ENCODE measurements around the gene NEURL1B. TPM values are rescaled to one million over a fixed set of nuclear protein-coding genes. Genes with fewer than 3 reads are reported as not detected.
A peak's percentile ranks its signal among the peaks of the same experiment; 100 is the strongest.

NEURL1B gene
- total RNA-seq, 2 experiments from 2014 or later: 0.08 to 0.16 TPM

DNA sequence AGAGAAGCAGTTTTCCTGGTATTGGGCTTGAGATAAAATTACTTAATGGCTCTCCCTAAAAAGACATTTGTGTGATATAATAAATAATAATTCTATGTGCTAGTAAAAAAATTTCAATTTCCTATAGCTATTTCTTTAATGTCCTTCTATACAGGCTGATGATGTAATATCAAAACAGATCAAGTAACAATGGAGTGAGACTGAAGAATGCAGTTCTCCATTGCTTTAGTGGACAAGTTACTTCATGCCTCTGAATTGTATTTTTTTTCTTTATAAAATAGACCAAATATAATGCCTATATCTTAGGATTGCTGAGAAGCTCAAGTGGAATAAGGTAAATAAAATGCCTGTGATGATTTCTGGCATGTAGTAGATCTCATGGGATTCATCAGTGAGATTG is 35.6 kb upstream of the NEURL1B start:
- Histone ChIP-seq H3K27ac (ENCODE audit: low read depth in 1 of 2, low read length in 2 of 2) (no peak overlapping the region), H3K27me3 (ENCODE audit: control insufficient read depth in 1 of 2, insufficient read depth in 2 of 2, low read length in 2 of 2) (peaks cover 0 to 8% of the 10 kb centered on the region in 2 experiments), H3K36me3 (ENCODE audit: insufficient read depth, low read length) (no peaks in the 10 kb centered on the region), H3K4me3 (ENCODE audit: low read length) (no peak overlapping the region), H3K9me3 (ENCODE audit: control insufficient read depth in 1 of 2, insufficient read depth in 1 of 2, low read length in 2 of 2) (no peaks in the 10 kb centered on the region), H3K4me1 (ENCODE audit: insufficient read depth, low read length) (no peaks in the 10 kb centered on the region)
- Mint-ChIP-seq H3K36me3 (ENCODE audit: low read depth) (no peaks in the 10 kb centered on the region), H3K27ac (no peak overlapping the region), H3K27me3 (peaks cover 5% of the 10 kb centered on the region), H3K9me3 (no peaks in the 10 kb centered on the region), H3K4me3 (no peak overlapping the region), H3K4me1 (ENCODE audit: low read depth) (no peaks in the 10 kb centered on the region)
- ATAC-seq (ENCODE audit: poor library complexity) (no peak), DNase-seq (no peak)
- intact Hi-C loops (cut with DNase I, micrococcal nuclease): no loop called here
- ChIA-PET POLR2A (no interaction called here), CTCF (no interaction called here)
- TF ChIP-seq, protein P1, sequence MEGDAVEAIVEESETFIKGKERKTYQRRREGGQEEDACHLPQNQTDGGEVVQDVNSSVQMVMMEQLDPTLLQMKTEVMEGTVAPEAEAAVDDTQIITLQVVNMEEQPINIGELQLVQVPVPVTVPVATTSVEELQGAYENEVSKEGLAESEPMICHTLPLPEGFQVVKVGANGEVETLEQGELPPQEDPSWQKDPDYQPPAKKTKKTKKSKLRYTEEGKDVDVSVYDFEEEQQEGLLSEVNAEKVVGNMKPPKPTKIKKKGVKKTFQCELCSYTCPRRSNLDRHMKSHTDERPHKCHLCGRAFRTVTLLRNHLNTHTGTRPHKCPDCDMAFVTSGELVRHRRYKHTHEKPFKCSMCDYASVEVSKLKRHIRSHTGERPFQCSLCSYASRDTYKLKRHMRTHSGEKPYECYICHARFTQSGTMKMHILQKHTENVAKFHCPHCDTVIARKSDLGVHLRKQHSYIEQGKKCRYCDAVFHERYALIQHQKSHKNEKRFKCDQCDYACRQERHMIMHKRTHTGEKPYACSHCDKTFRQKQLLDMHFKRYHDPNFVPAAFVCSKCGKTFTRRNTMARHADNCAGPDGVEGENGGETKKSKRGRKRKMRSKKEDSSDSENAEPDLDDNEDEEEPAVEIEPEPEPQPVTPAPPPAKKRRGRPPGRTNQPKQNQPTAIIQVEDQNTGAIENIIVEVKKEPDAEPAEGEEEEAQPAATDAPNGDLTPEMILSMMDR (IDR thresholded peaks at IDR 0.05): no peak

DNA sequence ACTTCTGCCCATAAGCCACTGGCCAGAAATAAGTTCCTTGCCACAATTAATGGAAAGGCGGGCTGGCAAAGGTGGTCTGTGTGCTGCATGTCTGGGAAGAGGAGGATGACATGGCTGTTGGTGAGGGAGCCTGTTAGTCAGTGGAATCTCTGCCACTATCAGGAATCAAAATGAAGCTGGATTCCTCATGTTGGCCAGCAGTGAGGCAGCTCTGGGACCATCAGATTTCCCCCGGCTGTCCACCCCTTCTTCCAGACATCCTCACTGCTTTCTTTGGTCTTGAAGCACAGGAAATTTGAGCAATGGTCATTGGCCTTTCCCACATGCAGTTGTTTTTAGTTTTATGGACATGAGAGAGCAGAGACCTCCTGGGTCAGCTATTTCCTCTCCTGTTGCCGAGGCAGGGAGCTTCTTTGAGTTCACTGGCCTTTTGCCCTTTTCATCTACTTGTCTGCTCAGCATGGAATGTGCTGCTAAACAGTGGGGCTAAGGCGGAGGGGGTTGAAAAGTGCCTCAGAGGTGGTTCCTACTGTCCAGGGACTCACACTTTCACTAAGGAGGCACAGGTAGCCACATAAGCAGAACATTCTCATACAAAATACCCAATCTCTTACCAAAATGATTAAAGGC is 34.8 kb upstream of the NEURL1B start:
- Histone ChIP-seq H3K27me3 (ENCODE audit: control insufficient read depth in 1 of 2, insufficient read depth in 2 of 2, low read length in 2 of 2) (peaks cover 0 to 8% of the 10 kb centered on the region in 2 experiments), H3K27ac (ENCODE audit: low read depth in 1 of 2, low read length in 2 of 2) (no peak overlapping the region), H3K4me3 (ENCODE audit: low read length) (no peak overlapping the region), H3K36me3 (ENCODE audit: insufficient read depth, low read length) (no peaks in the 10 kb centered on the region), H3K9me3 (ENCODE audit: control insufficient read depth in 1 of 2, insufficient read depth in 1 of 2, low read length in 2 of 2) (no peaks in the 10 kb centered on the region), H3K4me1 (ENCODE audit: insufficient read depth, low read length) (no peaks in the 10 kb centered on the region)
- Mint-ChIP-seq H3K9me3 (no peaks in the 10 kb centered on the region), H3K4me3 (no peak overlapping the region), H3K27ac (no peak overlapping the region), H3K4me1 (ENCODE audit: low read depth) (no peaks in the 10 kb centered on the region), H3K27me3 (peaks cover 9% of the 10 kb centered on the region), H3K36me3 (ENCODE audit: low read depth) (no peaks in the 10 kb centered on the region)
- ChIA-PET POLR2A (no interaction called here), CTCF (no interaction called here)
- peak in 1 of 14 experiments; percentile 6 for DNase-seq
- intact Hi-C loops (cut with DNase I, micrococcal nuclease): no loop called here
- TF ChIP-seq, protein P1 (IDR thresholded peaks at IDR 0.05): no peak
- ATAC-seq (ENCODE audit: poor library complexity): no peak

DNA sequence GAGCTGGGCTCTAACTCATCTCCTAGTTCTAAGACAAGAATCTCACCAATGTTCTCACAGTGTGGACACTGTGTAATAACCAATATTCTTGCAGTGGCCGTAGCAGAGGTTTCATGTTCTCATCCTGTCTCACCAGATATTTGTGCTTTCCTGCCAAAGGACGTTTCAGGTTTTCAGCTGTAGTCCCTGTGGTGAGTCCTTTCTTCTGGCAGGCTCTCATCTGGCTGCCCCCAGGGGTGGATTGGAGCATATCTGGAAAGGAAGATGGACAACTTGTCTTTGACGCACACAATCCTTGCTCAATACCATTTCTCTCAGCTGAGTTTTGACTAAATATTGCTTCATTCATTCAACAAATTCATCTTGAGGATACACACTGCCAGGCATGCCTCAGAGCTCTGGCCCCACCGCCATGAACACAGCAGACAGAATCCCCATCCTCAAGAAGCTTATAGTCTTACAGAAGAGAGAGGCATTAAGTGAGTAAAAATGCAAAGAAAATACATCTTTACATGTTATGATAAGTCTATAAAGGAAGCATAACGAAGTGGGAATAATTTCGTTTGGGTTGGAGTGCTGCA is 33.8 kb upstream of the NEURL1B start:
- ChIA-PET CTCF (no interaction called here), POLR2A (no interaction called here)
- H3K9me3 ChIP-seq (ENCODE audit: control insufficient read depth in 1 of 2, insufficient read depth in 1 of 2, low read length in 2 of 2): peaks cover 0 to 4% of the 10 kb centered on the region in 2 experiments
- H3K4me1 ChIP-seq (ENCODE audit: insufficient read depth, low read length): no peaks in the 10 kb centered on the region
- H3K36me3 Mint-ChIP-seq (ENCODE audit: low read depth): no peaks in the 10 kb centered on the region
- no peaks in the 10 kb centered on the region for H3K4me1 Mint-ChIP-seq (ENCODE audit: low read depth)
- ATAC-seq (ENCODE audit: poor library complexity) (no peak), DNase-seq (no peak)
- H3K27ac Mint-ChIP-seq: no peak overlapping the region
- intact Hi-C loops (cut with DNase I, micrococcal nuclease): no loop called here
- no peaks in the 10 kb centered on the region for H3K9me3 Mint-ChIP-seq
- H3K27ac ChIP-seq (ENCODE audit: low read depth in 1 of 2, low read length in 2 of 2): no peak overlapping the region
- H3K27me3 ChIP-seq (ENCODE audit: control insufficient read depth in 1 of 2, insufficient read depth in 2 of 2, low read length in 2 of 2): peaks cover 0 to 8% of the 10 kb centered on the region in 2 experiments
- H3K4me3 Mint-ChIP-seq: no peak overlapping the region
- TF ChIP-seq, protein P1 (IDR thresholded peaks at IDR 0.05): no peak
- H3K4me3 ChIP-seq (ENCODE audit: low read length): no peak overlapping the region
- H3K27me3 Mint-ChIP-seq: peaks cover 6% of the 10 kb centered on the region
- no peaks in the 10 kb centered on the region for H3K36me3 ChIP-seq (ENCODE audit: insufficient read depth, low read length)
